WTC11 (cell line): ENCODE results near the gene ST6GAL1. TPM values are rescaled to one million over a fixed set of nuclear protein-coding genes. Genes with fewer than 3 reads are reported as not detected.
"Not testable (repeated sequence)": the region's sequence is repeated elsewhere in the genome, so short reads cannot be mapped to it uniquely, and the experiment has no call there.

Experiments
- ATAC-seq: fragments of 200-7000 bp; cut with Tn5 transposase; 2 replicates; pipeline ENCODE4 v1.10.0; 2021; ENCODE audit warnings: mild to moderate bottlenecking, moderate library complexity
- CTCF ChIA-PET: fragments of 300-600 bp; sonication (Branson Sonifier 250); formaldehyde crosslinking; loops from one replicate; lab custom pipeline; 2021; ENCODE audit warnings: antibody characterized with exemption; lab: Charles Lee
- POLR2A ChIA-PET: fragments of 350-600 bp; sonication (Branson Sonifier 250); formaldehyde crosslinking; loops from one replicate; lab custom pipeline; 2021; ENCODE audit warnings: antibody characterized with exemption; lab: Charles Lee
- DNase-seq: peaks from one replicate; pipeline ENCODE4 v3.0.0; 2021; ENCODE audit warnings: low spot score
- H3K27ac Mint-ChIP-seq: 2 replicates; pipeline ENCODE4 v1.8.0; 2021; ENCODE audit warnings: mixed read lengths
- H3K27me3 Mint-ChIP-seq: 2 replicates; pipeline ENCODE4 v1.8.0; 2021; ENCODE audit warnings: low read depth, mild to moderate bottlenecking, moderate library complexity, mixed read lengths
- H3K36me3 Mint-ChIP-seq: 2 replicates; pipeline ENCODE4 v1.8.0; 2021; ENCODE audit warnings: mixed read lengths
- H3K4me1 Mint-ChIP-seq: 2 replicates; pipeline ENCODE4 v1.8.0; 2022; ENCODE audit warnings: mixed read lengths
- H3K4me3 Mint-ChIP-seq: 2 replicates; pipeline ENCODE4 v1.8.0; 2021; ENCODE audit warnings: mild to moderate bottlenecking, moderate library complexity, mixed read lengths
- H3K9me3 Mint-ChIP-seq: 2 replicates; pipeline ENCODE4 v1.8.0; 2021; ENCODE audit warnings: mixed read lengths
- ATF1 ChIP-seq: sonication (generic); formaldehyde crosslinking; IDR thresholded peaks from 2 replicates; pipeline ENCODE4 v1.8.1; 2023; ENCODE audit warnings: mild to moderate bottlenecking, moderate library complexity, missing genetic modification reagents
- E2F4 ChIP-seq: sonication (generic); formaldehyde crosslinking; IDR thresholded peaks from 2 replicates; pipeline ENCODE4 v1.8.1; 2022; ENCODE audit warnings: low read depth, mild to moderate bottlenecking, moderate library complexity, missing genetic modification reagents, borderline replicate concordance
- ESRRA ChIP-seq: sonication (generic); formaldehyde crosslinking; IDR thresholded peaks from 2 replicates; pipeline ENCODE4 v1.8.1; 2022; ENCODE audit warnings: mild to moderate bottlenecking, missing genetic modification reagents, borderline replicate concordance
- GABPB1 ChIP-seq: sonication (generic); formaldehyde crosslinking; IDR thresholded peaks from 2 replicates; pipeline ENCODE4 v1.8.1; 2023; ENCODE audit warnings: mild to moderate bottlenecking, missing genetic modification reagents
- GRHL2 ChIP-seq: fragments of 250-450 bp; sonication (Bioruptor Pico); IDR thresholded peaks from 2 replicates; pipeline ENCODE4 v1.8.0; 2022; ENCODE audit warnings: mild to moderate bottlenecking, moderate library complexity; ENCODE audit not compliant: insufficient replicate concordance, severe bottlenecking
- HMGA2 ChIP-seq: fragments of 250-450 bp; sonication (Bioruptor Pico); IDR thresholded peaks from 2 replicates; pipeline ENCODE4 v1.4.0; 2021; ENCODE audit warnings: mild to moderate bottlenecking, moderate library complexity
- IRF2 ChIP-seq: sonication (generic); formaldehyde crosslinking; IDR thresholded peaks from 2 replicates; pipeline ENCODE4 v1.8.0; 2022; ENCODE audit warnings: low read depth, missing genetic modification reagents, borderline replicate concordance
- MYBL2 ChIP-seq: sonication (generic); formaldehyde crosslinking; IDR thresholded peaks from 2 replicates; pipeline ENCODE4 v1.8.1; 2023; ENCODE audit warnings: mild to moderate bottlenecking, moderate library complexity, missing genetic modification reagents
- OVOL2 ChIP-seq: fragments of 250-450 bp; sonication (Bioruptor Pico); IDR thresholded peaks from 2 replicates; pipeline ENCODE4 v1.9.0; 2021; ENCODE audit warnings: mild to moderate bottlenecking, borderline replicate concordance
- RORB ChIP-seq: fragments of 250-450 bp; sonication (Bioruptor Pico); IDR thresholded peaks from 2 replicates; pipeline ENCODE4 v1.9.0; 2021; ENCODE audit warnings: mild to moderate bottlenecking
- TCF7 ChIP-seq: sonication (generic); formaldehyde crosslinking; IDR thresholded peaks from 2 replicates; pipeline ENCODE4 v1.8.0; 2022; ENCODE audit warnings: mild to moderate bottlenecking, low read depth, missing genetic modification reagents, moderate library complexity
- ZBTB21 ChIP-seq: sonication (generic); formaldehyde crosslinking; IDR thresholded peaks from 2 replicates; pipeline ENCODE4 v1.8.1; 2023; ENCODE audit warnings: mild to moderate bottlenecking, missing genetic modification reagents, borderline replicate concordance
- ZMAT4 ChIP-seq: fragments of 250-450 bp; sonication (Bioruptor Pico); IDR thresholded peaks from 2 replicates; pipeline ENCODE4 v1.9.0; 2021; ENCODE audit warnings: mild to moderate bottlenecking
- ZNF232 ChIP-seq: sonication (generic); formaldehyde crosslinking; IDR thresholded peaks from 2 replicates; pipeline ENCODE4 v1.8.0; 2022; ENCODE audit warnings: mild to moderate bottlenecking, missing genetic modification reagents
- ZNF317 ChIP-seq: sonication (generic); formaldehyde crosslinking; IDR thresholded peaks from 2 replicates; pipeline ENCODE4 v1.8.1; 2023; ENCODE audit warnings: low read depth, mild to moderate bottlenecking, moderate library complexity, missing genetic modification reagents, borderline replicate concordance
- ZSCAN18 ChIP-seq: fragments of 250-450 bp; sonication (Bioruptor Pico); IDR thresholded peaks from 2 replicates; pipeline ENCODE4 v2.1.2; 2022; ENCODE audit warnings: mild to moderate bottlenecking, moderate library complexity
- total RNA-seq: library from RNA; stranded (reverse); gene quantifications from 3 replicates; pipeline ENCODE4 v1.2.3, GENCODE V29; 2021
- TF ChIP-seq, protein P1 (sequence below): sonication (generic); formaldehyde crosslinking; IDR thresholded peaks from 2 replicates; pipeline ENCODE4 v1.8.0; 2023; ENCODE audit warnings: mild to moderate bottlenecking, missing genetic modification reagents
- TF ChIP-seq, protein P2 (sequence below): sonication (generic); formaldehyde crosslinking; IDR thresholded peaks from 2 replicates; pipeline ENCODE4 v1.8.0; 2022; ENCODE audit warnings: mild to moderate bottlenecking, missing genetic modification reagents

The ST6GAL1 gene
- total RNA-seq, 1 experiment from 2014 or later = 87.5 TPM

DNA sequence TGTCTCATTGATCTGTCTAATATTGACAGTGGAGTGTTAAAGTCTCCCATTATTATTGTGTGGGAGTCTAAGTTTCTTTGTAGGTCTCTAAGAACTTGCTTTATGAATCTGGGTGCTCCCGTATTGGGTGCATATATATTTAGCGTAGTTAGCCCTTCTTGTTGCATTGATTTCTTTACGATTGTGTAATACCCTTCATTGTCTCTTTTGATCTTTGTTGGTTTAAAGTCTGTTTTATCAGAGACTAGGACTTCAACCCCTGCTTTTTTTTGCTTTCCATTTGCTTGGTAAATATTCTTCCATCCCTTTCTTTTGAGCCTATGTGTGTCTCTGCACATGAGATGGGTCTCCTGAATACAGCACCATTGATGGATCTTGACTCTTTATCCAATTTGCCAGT is 23.3 kb upstream of the ST6GAL1 start:
- CTCF ChIA-PET, H3K27me3 Mint-ChIP-seq, ATAC-seq, H3K36me3 Mint-ChIP-seq, H3K27ac Mint-ChIP-seq, DNase-seq, POLR2A ChIA-PET, H3K4me3 Mint-ChIP-seq: not testable (repeated sequence)
- Mint-ChIP-seq H3K9me3 (peaks cover 31% of the 10 kb centered on the region), H3K4me1 (peaks cover 24% of the 10 kb centered on the region)

- Mint-ChIP-seq H3K4me3 (no peak overlapping the region), H3K4me1 (peaks cover 17% of the 10 kb centered on the region), H3K9me3 (peaks cover 24% of the 10 kb centered on the region), H3K27ac (no peak overlapping the region), H3K27me3 (peaks cover 2% of the 10 kb centered on the region; the same call in 1 of the 2 replicates), H3K36me3 (peaks cover 3% of the 10 kb centered on the region; the same call in 1 of the 2 replicates)
- ATAC-seq (peak; percentile 71), DNase-seq (peak; percentile 50)
- ChIA-PET POLR2A (no interaction called here), CTCF (interaction anchor here (0.6 to 1.9 kb wide), 7 partner anchors 22 to 313 kb away, joined by 3 to 9 read pairs (median 4); partner anchors contain the start of genes ADIPOQ and RPL39L)
- no peak for TF ChIP-seq MYBL2 (CRISPR knock-in tag)
- no peak for TF ChIP-seq ESRRA (CRISPR knock-in tag)
- TF ChIP-seq HMGA2 (CRISPR knock-in tag) = no peak
- TF ChIP-seq ZBTB21 = no peak
- no peak for TF ChIP-seq ZNF232 (CRISPR knock-in tag)
- TF ChIP-seq GABPB1 (CRISPR knock-in tag) = no peak
- no peak for TF ChIP-seq ZSCAN18 (CRISPR knock-in tag)
- TF ChIP-seq, protein P1, sequence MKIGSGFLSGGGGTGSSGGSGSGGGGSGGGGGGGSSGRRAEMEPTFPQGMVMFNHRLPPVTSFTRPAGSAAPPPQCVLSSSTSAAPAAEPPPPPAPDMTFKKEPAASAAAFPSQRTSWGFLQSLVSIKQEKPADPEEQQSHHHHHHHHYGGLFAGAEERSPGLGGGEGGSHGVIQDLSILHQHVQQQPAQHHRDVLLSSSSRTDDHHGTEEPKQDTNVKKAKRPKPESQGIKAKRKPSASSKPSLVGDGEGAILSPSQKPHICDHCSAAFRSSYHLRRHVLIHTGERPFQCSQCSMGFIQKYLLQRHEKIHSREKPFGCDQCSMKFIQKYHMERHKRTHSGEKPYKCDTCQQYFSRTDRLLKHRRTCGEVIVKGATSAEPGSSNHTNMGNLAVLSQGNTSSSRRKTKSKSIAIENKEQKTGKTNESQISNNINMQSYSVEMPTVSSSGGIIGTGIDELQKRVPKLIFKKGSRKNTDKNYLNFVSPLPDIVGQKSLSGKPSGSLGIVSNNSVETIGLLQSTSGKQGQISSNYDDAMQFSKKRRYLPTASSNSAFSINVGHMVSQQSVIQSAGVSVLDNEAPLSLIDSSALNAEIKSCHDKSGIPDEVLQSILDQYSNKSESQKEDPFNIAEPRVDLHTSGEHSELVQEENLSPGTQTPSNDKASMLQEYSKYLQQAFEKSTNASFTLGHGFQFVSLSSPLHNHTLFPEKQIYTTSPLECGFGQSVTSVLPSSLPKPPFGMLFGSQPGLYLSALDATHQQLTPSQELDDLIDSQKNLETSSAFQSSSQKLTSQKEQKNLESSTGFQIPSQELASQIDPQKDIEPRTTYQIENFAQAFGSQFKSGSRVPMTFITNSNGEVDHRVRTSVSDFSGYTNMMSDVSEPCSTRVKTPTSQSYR (CRISPR knock-in tag) = no peak
- TF ChIP-seq ZMAT4 (CRISPR knock-in tag) = no peak
- TF ChIP-seq OVOL2 (CRISPR knock-in tag) = no peak
Measured at GRCh38 chr3:186909078-186909853, 21.1 kb upstream of the ST6GAL1 start.

DNA sequence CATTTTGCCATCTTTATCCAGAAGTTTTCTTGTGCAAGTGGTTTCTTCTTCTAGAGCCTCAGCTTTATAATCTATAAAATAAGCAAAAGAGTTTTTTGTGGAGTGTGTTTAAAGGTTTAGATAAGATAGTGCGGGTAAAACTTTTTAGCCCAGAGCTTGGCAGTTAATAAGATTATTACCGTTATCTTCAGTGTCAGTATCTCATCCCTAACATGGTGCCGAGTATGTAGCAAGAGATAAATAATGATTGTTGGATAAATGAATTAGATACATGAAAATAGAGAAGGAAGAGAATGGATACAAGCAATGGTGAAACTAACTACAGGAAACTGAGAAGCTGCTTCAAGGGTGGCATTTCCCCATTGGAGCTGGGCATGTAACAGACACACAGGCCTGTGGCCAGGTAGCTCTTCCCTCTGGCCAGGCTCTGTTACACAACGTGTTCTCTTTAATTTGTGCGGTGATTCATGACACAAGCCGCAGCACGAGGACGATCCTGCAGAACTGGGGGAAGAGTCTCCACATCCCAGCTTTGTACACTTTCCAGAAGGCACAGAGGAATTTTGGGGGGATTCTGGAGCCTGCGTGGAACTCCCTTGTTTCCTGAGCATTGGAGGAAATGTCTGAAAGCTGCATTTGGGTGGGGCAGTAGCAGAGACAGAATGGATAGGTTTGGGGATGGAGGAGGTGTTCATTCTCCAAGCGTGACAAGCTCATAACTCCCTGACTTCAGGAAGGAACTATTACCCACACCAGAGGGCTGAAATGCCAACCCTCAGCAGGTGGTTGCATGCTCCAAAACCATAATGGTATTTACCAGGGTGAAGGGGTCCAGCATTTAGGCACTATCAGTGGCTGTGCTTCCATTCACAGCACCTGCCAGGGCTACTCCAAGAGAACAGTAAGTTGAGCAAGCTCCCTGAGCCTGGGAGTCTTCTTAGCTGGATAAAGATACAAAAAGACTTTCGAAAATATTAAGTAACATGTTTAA is 14.2 kb upstream of the ST6GAL1 start:
- peaks cover 2% of the 10 kb centered on the region; the same call in 1 of the 2 replicates for H3K27me3 Mint-ChIP-seq
- DNase-seq (no peak), ATAC-seq (no peak)
- H3K4me1 Mint-ChIP-seq = no peaks in the 10 kb centered on the region
- POLR2A ChIA-PET = interaction anchor here (1.1 kb wide), 1 partner anchor 36 kb away, joined by 3 read pairs; no protein-coding TSS in a partner anchor
- H3K36me3 Mint-ChIP-seq = no peaks in the 10 kb centered on the region
- H3K4me3 Mint-ChIP-seq = no peak overlapping the region
- H3K27ac Mint-ChIP-seq = no peak overlapping the region
- CTCF ChIA-PET = interaction anchor here (1.9 kb wide), 1 partner anchor 67 kb away, joined by 7 read pairs; no protein-coding TSS in a partner anchor
- H3K9me3 Mint-ChIP-seq = no peaks in the 10 kb centered on the region
- TF ChIP-seq HMGA2 (CRISPR knock-in tag) (no peak), ZSCAN18 (CRISPR knock-in tag) (no peak), ZNF317 (no peak), IRF2 (no peak), E2F4 (CRISPR knock-in tag) (no peak), GRHL2 (CRISPR knock-in tag) (no peak), ATF1 (CRISPR knock-in tag) (no peak), TCF7 (no peak), RORB (CRISPR knock-in tag) (no peak)
- TF ChIP-seq, protein P2, sequence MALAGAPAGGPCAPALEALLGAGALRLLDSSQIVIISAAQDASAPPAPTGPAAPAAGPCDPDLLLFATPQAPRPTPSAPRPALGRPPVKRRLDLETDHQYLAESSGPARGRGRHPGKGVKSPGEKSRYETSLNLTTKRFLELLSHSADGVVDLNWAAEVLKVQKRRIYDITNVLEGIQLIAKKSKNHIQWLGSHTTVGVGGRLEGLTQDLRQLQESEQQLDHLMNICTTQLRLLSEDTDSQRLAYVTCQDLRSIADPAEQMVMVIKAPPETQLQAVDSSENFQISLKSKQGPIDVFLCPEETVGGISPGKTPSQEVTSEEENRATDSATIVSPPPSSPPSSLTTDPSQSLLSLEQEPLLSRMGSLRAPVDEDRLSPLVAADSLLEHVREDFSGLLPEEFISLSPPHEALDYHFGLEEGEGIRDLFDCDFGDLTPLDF (CRISPR knock-in tag) = no peak
